SK-N-SH (cell line): ENCODE data around the gene MRPS34. TPM values are rescaled to one million over a fixed set of nuclear protein-coding genes. Genes with fewer than 3 reads are reported as not detected.
"Not testable (repeated sequence)": the region's sequence is repeated elsewhere in the genome, so short reads cannot be mapped to it uniquely, and the experiment has no call there.

Experiments used
- CTCF ChIA-PET: fragments of 300-600, 350-600 bp; formaldehyde crosslinking; extraction: SDS; loops from one replicate; lab custom pipeline; 2021; lab: Yijun Ruan, JAX
- POLR2A ChIA-PET: fragments of 350-600 bp; sonication (Branson Sonifier 250); formaldehyde crosslinking; extraction: SDS; loops from one replicate; lab custom pipeline; 2020; ENCODE audit warnings: antibody characterized with exemption, inconsistent platforms; lab: Yijun Ruan, JAX
- DNase-seq: peaks from one replicate; pipeline ENCODE4 v3.0.0; 2012
- H2AFZ ChIP-seq: fragments of 200-600 bp; sonication (generic); 2 replicates; pipeline ENCODE4 v1.8.1; 2016; ENCODE audit warnings: antibody characterized with exemption, mild to moderate bottlenecking, low read depth
- H3F3A ChIP-seq: fragments of 200-600 bp; sonication (generic); replicated peaks from 2 replicates; pipeline ENCODE3; 2016; ENCODE audit warnings: antibody characterized with exemption, mild to moderate bottlenecking; ENCODE audit not compliant: insufficient read depth
- H3K27ac ChIP-seq, 2 experiments: fragments of 200-500 bp in 1 of 2; fragments of 200-600 bp in 1 of 2; sonication (Bioruptor generic) in 1 of 2; sonication (generic), shearing (Covaris generic) in 1 of 2; 2 replicates each; pipeline versions ENCODE4 v1.5.1 to v1.6.1; 2014 to 2016; ENCODE audit warnings: low read depth in 2 of 2, inconsistent platforms in 1 of 2, low read length in 1 of 2, mild to moderate bottlenecking in 1 of 2, mixed read lengths in 1 of 2
- H3K27me3 ChIP-seq: fragments of 200-600 bp; sonication (generic), shearing (Covaris generic); 2 replicates; pipeline ENCODE4 v1.6.1; 2016; ENCODE audit warnings: mixed run types; ENCODE audit not compliant: insufficient read depth
- H3K36me3 ChIP-seq, 2 experiments: fragments of 200-500 bp in 1 of 2; fragments of 200-600 bp in 1 of 2; sonication (Bioruptor generic) in 1 of 2; sonication (generic) in 1 of 2; replicated peaks in 1 of 2; 2 replicates each; pipeline versions ENCODE3 to v1.5.1; 2014 to 2016; ENCODE audit warnings: low read length in 1 of 2, mild to moderate bottlenecking in 1 of 2; ENCODE audit not compliant: insufficient read depth in 2 of 2, control insufficient read depth in 1 of 2
- H3K4me1 ChIP-seq, 2 experiments: fragments of 200-500 bp in 1 of 2; fragments of 200-600 bp in 1 of 2; sonication (Bioruptor generic) in 1 of 2; sonication (generic), shearing (Covaris generic) in 1 of 2; 2 replicates each; pipeline versions ENCODE4 v1.5.1 to v1.6.1; 2014 to 2016; ENCODE audit warnings: low read depth in 1 of 2, low read length in 1 of 2, mixed run types in 1 of 2; ENCODE audit not compliant: insufficient read depth in 2 of 2, control insufficient read depth in 1 of 2
- H3K4me2 ChIP-seq: fragments of 200-600 bp; sonication (generic), shearing (Covaris generic); 2 replicates; pipeline ENCODE4 v1.6.1; 2017; ENCODE audit warnings: mixed run types
- H3K4me3 ChIP-seq, 2 experiments: fragments of 200-500 bp in 1 of 2; fragments of 200-600 bp in 1 of 2; sonication (Bioruptor generic) in 1 of 2; sonication (generic), shearing (Covaris generic) in 1 of 2; 2 replicates each; pipeline versions ENCODE4 v1.5.1 to v1.8.1; 2014 to 2016; ENCODE audit warnings: low read depth in 2 of 2, inconsistent platforms in 1 of 2, low read length in 1 of 2, mild to moderate bottlenecking in 1 of 2, mixed read lengths in 1 of 2, moderate library complexity in 1 of 2
- H3K79me2 ChIP-seq: fragments of 200-600 bp; sonication (generic); 2 replicates; pipeline ENCODE4 v1.8.1; 2017; ENCODE audit warnings: mild to moderate bottlenecking; ENCODE audit not compliant: insufficient read depth
- H3K9ac ChIP-seq: fragments of 200-600 bp; sonication (generic); 2 replicates; pipeline ENCODE4 v1.6.1; 2017; ENCODE audit warnings: mixed run types
- H3K9me2 ChIP-seq: fragments of 200-600 bp; sonication (generic); 2 replicates; pipeline ENCODE4 v1.6.1; 2017; ENCODE audit warnings: mixed run types
- H3K9me3 ChIP-seq: fragments of 200-600 bp; sonication (generic); 2 replicates; pipeline ENCODE4 v1.6.1; 2017; ENCODE audit warnings: mixed run types, mild to moderate bottlenecking, moderate library complexity
- H4K20me1 ChIP-seq: fragments of 200-600 bp; sonication (generic); 2 replicates; pipeline ENCODE4 v1.6.1; 2017; ENCODE audit warnings: mild to moderate bottlenecking, mixed run types; ENCODE audit not compliant: insufficient read depth
- CHD2 ChIP-seq: fragments of 150-350 bp; IDR thresholded peaks from 2 replicates; pipeline ENCODE4 v1.6.1; 2018; ENCODE audit warnings: low read length; ENCODE audit not compliant: partially characterized antibody
- CTCF ChIP-seq: fragments of 200-600 bp; sonication (generic); IDR thresholded peaks from 2 replicates; pipeline ENCODE4 v1.6.1; 2017; ENCODE audit warnings: antibody characterized with exemption, mild to moderate bottlenecking, moderate library complexity
- EZH2phosphoT487 ChIP-seq: fragments of 200-600 bp; sonication (generic); IDR thresholded peaks from 2 replicates; pipeline ENCODE4 v1.6.1; 2017; ENCODE audit warnings: low read depth, mixed run types, mild to moderate bottlenecking, antibody characterized with exemption, moderate library complexity, borderline replicate concordance
- FOSL2 ChIP-seq: IDR thresholded peaks from 2 replicates; pipeline ENCODE4 v1.4.0; 2012; ENCODE audit warnings: low read depth, mild to moderate bottlenecking, moderate library complexity, borderline replicate concordance
- IRF3 ChIP-seq: fragments of 150-350 bp; IDR thresholded peaks from 2 replicates; pipeline ENCODE4 v1.6.1; 2016; ENCODE audit warnings: mild to moderate bottlenecking, low read depth, low read length
- MEF2A ChIP-seq: IDR thresholded peaks from 2 replicates; pipeline ENCODE4 v1.4.0; 2012; ENCODE audit warnings: low read depth, borderline replicate concordance
- NFIC ChIP-seq: IDR thresholded peaks from 2 replicates; pipeline ENCODE4 v1.4.0; 2012; ENCODE audit warnings: borderline replicate concordance
- POLR2AphosphoS5 ChIP-seq: IDR thresholded peaks from 2 replicates; pipeline ENCODE4 v1.6.1; 2012; ENCODE audit warnings: low read depth, low read length
- RCOR1 ChIP-seq: fragments of 150-350 bp; IDR thresholded peaks from 2 replicates; pipeline ENCODE4 v1.6.1; 2017; ENCODE audit warnings: antibody characterized with exemption, low read length
- SIN3A ChIP-seq: IDR thresholded peaks from 2 replicates; pipeline ENCODE4 v1.6.1; 2012; ENCODE audit warnings: low read depth, mild to moderate bottlenecking, low read length, moderate library complexity, borderline replicate concordance
- SMC3 ChIP-seq: IDR thresholded peaks from 2 replicates; pipeline ENCODE4 v1.6.1; 2012; ENCODE audit warnings: low read depth, low read length, improper control_type of control experiment
- TEAD4 ChIP-seq: IDR thresholded peaks from 2 replicates; pipeline ENCODE4 v1.4.0; 2012; ENCODE audit warnings: mild to moderate bottlenecking, borderline replicate concordance; ENCODE audit not compliant: insufficient read depth
- USF1 ChIP-seq: IDR thresholded peaks from 2 replicates; pipeline ENCODE4 v1.4.0; 2012; ENCODE audit warnings: low read depth, borderline replicate concordance
- WGBS: methylation state at CpG from one replicate; pipeline ENCODE4 v1.1.6; 2017; ENCODE audit warnings: low lambda C conversion rate; 5-methylcytosine and 5-hydroxymethylcytosine counted together
- polyA plus RNA-seq, 3 experiments: library from polyadenylated mRNA; depleted of rRNA; stranded (reverse); fragments of >200 nt; gene quantifications; 2 replicates each; pipeline ENCODE4 v1.2.3, GENCODE V29; 2012

MRPS34 gene
- polyA plus RNA-seq, 1 of the 3 experiments (the other 2 are of a cell fraction): 156 TPM

- POLR2A ChIA-PET: interaction anchor here (0.6 kb wide), 1 partner anchor 12 kb away, joined by 3 read pairs; no protein-coding TSS in a partner anchor
- H3K36me3 ChIP-seq: peaks cover 8 to 10% of the 10 kb centered on the region in 2 experiments
- WGBS: 92% methylated on average over 9 of the region's 10 CpGs
These were observed 34.7 kb upstream of the MRPS34 start for GRCh38 chr16:1807626-1808025.

GRCh38 chr16:1800701-1801100 lies 27.8 kb upstream of the MRPS34 start:
- TF ChIP-seq IRF3 (no peak), SMC3 (no peak), POLR2AphosphoS5 (no peak), SIN3A (no peak)
- H3K4me1 ChIP-seq: no peaks in the 10 kb centered on the region
- H3F3A ChIP-seq: no peaks in the 10 kb centered on the region
- peaks cover 0 to 4% of the 10 kb centered on the region in 2 experiments for H3K36me3 ChIP-seq
- H3K9me3 ChIP-seq: no peaks in the 10 kb centered on the region
- H3K9ac ChIP-seq: no peak overlapping the region
- H3K79me2 ChIP-seq: no peaks in the 10 kb centered on the region
- ChIA-PET CTCF (no interaction called here), POLR2A (no interaction called here)
- no peak overlapping the region for H2AFZ ChIP-seq
- H3K27ac ChIP-seq: no peak overlapping the region
- H3K9me2 ChIP-seq: no peaks in the 10 kb centered on the region
- no peak overlapping the region for H3K4me3 ChIP-seq
- no peak for DNase-seq
- no peaks in the 10 kb centered on the region for H3K27me3 ChIP-seq
- WGBS: 48% methylated on average over 9 of the region's 10 CpGs
- no peaks in the 10 kb centered on the region for H4K20me1 ChIP-seq
- H3K4me2 ChIP-seq: no peak overlapping the region

More at GRCh38 chr16:1807626-1808025, 34.7 kb upstream of the MRPS34 start:
- no peak for DNase-seq
- H3K4me3 ChIP-seq: no peak overlapping the region
- H4K20me1 ChIP-seq: no peaks in the 10 kb centered on the region
- TF ChIP-seq NFIC (no peak), CHD2 (no peak), EZH2phosphoT487 (no peak), MEF2A (no peak), CTCF (no peak), FOSL2 (no peak), IRF3 (no peak), USF1 (no peak), TEAD4 (no peak), RCOR1 (no peak)
- peaks cover 3% of the 10 kb centered on the region; the same call in 1 of the 2 replicates for H3K79me2 ChIP-seq
- H2AFZ ChIP-seq: no peak overlapping the region
- H3K9ac ChIP-seq: no peak overlapping the region
- H3K4me1 ChIP-seq: no peaks in the 10 kb centered on the region
- H3K27ac ChIP-seq: no peak overlapping the region
- H3F3A ChIP-seq: no peaks in the 10 kb centered on the region
- H3K27me3 ChIP-seq: no peaks in the 10 kb centered on the region
- no peaks in the 10 kb centered on the region for H3K9me2 ChIP-seq
- no peaks in the 10 kb centered on the region for H3K9me3 ChIP-seq
- CTCF ChIA-PET: no interaction called here
- H3K4me2 ChIP-seq: no peak overlapping the region

- H2AFZ ChIP-seq, CTCF ChIA-PET, H3K36me3 ChIP-seq, H3K79me2 ChIP-seq, H3K4me2 ChIP-seq, H3K4me3 ChIP-seq, H3K9me2 ChIP-seq, H4K20me1 ChIP-seq, H3K27ac ChIP-seq, DNase-seq, POLR2A ChIA-PET, H3K9ac ChIP-seq, H3F3A ChIP-seq, H3K4me1 ChIP-seq, H3K9me3 ChIP-seq, H3K27me3 ChIP-seq: not testable (repeated sequence)
- 62% methylated on average over 5 of the region's 5 CpGs for WGBS
These were observed 26.3 kb upstream of the MRPS34 start for GRCh38 chr16:1799263-1799662.
